Type B pancreatic cell (in vitro differentiated cells): ENCODE data around the gene XPO6. TPM values are rescaled to one million over a fixed set of nuclear protein-coding genes. Genes with fewer than 3 reads are reported as not detected.
"Not testable (repeated sequence)": the region's sequence is repeated elsewhere in the genome, so short reads cannot be mapped to it uniquely, and the experiment has no call there.

Experiments used
- DNase-seq: peaks from one replicate; pipeline ENCODE4 v3.0.0; 2021; ENCODE audit warnings: mixed read lengths; ENCODE audit not compliant: unreplicated experiment; ENCODE audit errors: extremely low spot score
- H3K27ac Mint-ChIP-seq: 2 replicates; pipeline ENCODE4 v1.8.0; 2021; ENCODE audit warnings: mild to moderate bottlenecking, mixed read lengths
- H3K27me3 Mint-ChIP-seq: 2 replicates; pipeline ENCODE4 v1.8.0; 2021; ENCODE audit warnings: mixed read lengths
- H3K36me3 Mint-ChIP-seq: 2 replicates; pipeline ENCODE4 v1.8.0; 2021; ENCODE audit warnings: mixed read lengths
- H3K4me1 Mint-ChIP-seq: one replicate; pipeline ENCODE4 v1.8.0; 2021; ENCODE audit warnings: mixed read lengths; ENCODE audit not compliant: unreplicated experiment
- H3K4me3 Mint-ChIP-seq: 2 replicates; pipeline ENCODE4 v1.8.0; 2021; ENCODE audit warnings: mild to moderate bottlenecking, mixed read lengths
- H3K9me3 Mint-ChIP-seq: 2 replicates; pipeline ENCODE4 v1.8.0; 2021; ENCODE audit warnings: mixed read lengths
- total RNA-seq: library from RNA; stranded (reverse); gene quantifications from 2 replicates; pipeline ENCODE4 v1.2.1, GENCODE V29; 2021; ENCODE audit warnings: low replicate concordance
- TF ChIP-seq, protein P1 (sequence below): fragments of 200-600 bp; sonication (generic); conservative IDR thresholded peaks from 2 replicates; pipeline ENCODE4 v1.5.0; 2021; ENCODE audit warnings: antibody characterized with exemption, mild to moderate bottlenecking

The XPO6 gene
- total RNA-seq, 1 donor from 2014 or later = 111 TPM

DNA sequence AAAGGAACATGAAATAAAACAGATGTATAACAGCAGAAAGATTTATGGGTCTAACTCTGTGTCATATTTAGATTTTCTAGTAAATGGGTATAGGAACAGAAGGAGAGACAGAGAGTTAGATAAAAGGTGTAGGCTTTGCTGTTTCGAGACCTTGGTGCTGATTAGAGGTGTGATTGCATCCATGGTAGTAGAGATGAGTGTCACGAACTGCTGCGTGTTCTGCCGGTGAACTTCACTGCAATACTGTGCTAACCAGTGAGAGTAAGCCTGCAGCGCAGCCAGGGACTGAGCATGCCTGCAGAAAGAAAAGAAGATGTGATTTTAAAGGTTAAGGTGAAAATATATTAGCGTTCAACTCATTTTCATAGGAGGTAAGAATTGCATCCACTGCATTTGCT is 94.6 kb downstream of the XPO6 start:
- Mint-ChIP-seq H3K9me3 (no peaks in the 10 kb centered on the region), H3K4me1 (no peaks in the 10 kb centered on the region), H3K4me3 (no peak overlapping the region), H3K27ac (no peak overlapping the region), H3K36me3 (peaks cover 46% of the 10 kb centered on the region), H3K27me3 (no peaks in the 10 kb centered on the region)
- DNase-seq = no peak
- TF ChIP-seq, protein P1, sequence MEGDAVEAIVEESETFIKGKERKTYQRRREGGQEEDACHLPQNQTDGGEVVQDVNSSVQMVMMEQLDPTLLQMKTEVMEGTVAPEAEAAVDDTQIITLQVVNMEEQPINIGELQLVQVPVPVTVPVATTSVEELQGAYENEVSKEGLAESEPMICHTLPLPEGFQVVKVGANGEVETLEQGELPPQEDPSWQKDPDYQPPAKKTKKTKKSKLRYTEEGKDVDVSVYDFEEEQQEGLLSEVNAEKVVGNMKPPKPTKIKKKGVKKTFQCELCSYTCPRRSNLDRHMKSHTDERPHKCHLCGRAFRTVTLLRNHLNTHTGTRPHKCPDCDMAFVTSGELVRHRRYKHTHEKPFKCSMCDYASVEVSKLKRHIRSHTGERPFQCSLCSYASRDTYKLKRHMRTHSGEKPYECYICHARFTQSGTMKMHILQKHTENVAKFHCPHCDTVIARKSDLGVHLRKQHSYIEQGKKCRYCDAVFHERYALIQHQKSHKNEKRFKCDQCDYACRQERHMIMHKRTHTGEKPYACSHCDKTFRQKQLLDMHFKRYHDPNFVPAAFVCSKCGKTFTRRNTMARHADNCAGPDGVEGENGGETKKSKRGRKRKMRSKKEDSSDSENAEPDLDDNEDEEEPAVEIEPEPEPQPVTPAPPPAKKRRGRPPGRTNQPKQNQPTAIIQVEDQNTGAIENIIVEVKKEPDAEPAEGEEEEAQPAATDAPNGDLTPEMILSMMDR = no peak

DNA sequence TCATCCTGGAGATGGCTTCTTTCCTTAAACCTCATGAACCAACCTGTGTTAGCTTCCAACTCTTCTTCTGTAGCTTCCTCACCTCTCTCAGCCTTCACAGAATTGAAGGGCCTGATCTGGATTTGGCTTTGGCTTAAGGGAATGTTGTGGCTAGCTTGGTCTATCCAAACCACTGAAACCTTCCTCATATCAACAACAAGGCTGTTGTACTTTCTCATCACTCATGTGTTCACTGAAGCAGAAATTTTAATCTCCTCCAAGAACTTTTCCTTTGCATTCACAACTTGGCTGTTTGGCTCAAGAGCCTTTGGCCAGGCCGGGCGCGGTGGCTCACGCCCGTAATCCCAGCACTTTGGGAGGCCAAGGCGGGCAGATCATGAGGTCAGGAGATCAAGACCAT is 95.9 kb downstream of the XPO6 start:
- H3K36me3 Mint-ChIP-seq = peaks cover 38% of the 10 kb centered on the region
- not testable (repeated sequence) for H3K27ac Mint-ChIP-seq, H3K27me3 Mint-ChIP-seq, H3K9me3 Mint-ChIP-seq, DNase-seq, H3K4me1 Mint-ChIP-seq, H3K4me3 Mint-ChIP-seq

DNA sequence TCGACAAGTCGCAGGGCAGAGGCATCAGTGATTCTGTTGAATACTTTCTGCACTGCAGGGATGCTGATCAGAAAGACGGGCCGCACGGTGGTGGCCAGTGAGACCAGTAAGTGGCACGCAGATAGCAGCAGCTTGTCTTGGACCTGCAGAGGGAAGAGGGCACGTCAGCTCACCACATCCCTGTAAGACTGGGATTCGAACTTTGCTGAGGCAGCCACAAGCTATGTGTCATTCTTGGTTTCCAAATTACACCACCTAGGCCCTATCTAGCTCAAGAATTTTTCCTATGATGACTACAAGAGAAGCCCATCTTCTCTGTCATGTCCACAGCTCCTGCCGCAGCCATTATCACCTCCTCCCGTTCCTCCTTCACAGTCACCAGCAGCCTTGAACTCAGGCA is 98.9 kb downstream of the XPO6 start:
- Mint-ChIP-seq H3K27ac (no peak overlapping the region), H3K4me3 (no peak overlapping the region), H3K36me3 (peaks cover 40% of the 10 kb centered on the region), H3K4me1 (peaks cover under 1% of the 10 kb centered on the region), H3K27me3 (no peaks in the 10 kb centered on the region), H3K9me3 (no peaks in the 10 kb centered on the region)
- DNase-seq = no peak
- TF ChIP-seq, protein P1 = no peak

DNA sequence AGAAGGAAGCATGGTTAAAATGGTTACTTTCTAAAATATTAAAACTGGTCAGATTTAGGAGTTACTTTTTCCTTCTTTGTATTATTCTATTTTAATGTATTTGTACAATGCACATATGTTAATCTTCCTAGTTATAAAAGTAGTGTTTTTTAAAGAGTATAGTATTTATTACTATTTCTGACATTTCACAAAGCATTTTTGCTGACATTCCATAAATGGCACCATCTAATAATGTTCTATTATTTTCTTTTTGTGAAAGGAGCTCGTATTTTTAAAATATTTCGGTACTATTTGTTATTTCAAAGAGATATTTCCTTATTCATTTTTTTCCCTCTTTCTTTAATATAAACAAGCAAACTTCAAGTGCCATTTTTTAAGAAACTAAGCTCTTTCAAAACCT is 100.8 kb downstream of the XPO6 start:
- TF ChIP-seq, protein P1 = no peak
- Mint-ChIP-seq H3K4me1 (peaks cover 7% of the 10 kb centered on the region), H3K36me3 (peaks cover 39% of the 10 kb centered on the region), H3K9me3 (no peaks in the 10 kb centered on the region), H3K4me3 (no peak overlapping the region), H3K27ac (no peak overlapping the region), H3K27me3 (no peaks in the 10 kb centered on the region)
- DNase-seq = no peak

DNA sequence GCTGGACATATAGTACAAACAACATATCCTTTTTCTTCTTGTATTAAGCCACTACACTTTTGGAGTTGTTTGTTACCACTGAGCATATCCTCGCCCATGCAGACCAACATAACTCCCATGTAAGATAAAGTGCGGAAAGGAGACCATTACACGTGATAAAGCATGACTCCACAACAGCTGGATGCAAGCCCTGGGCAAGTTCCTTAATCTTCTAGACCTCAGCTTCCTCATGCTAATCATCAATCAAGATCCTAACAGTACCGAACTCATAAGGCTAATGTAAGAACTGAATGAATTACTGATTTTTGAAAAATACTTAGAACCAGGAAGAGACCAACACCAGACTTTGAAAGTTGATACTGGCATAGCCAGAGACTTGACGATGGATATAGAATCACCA is 101.3 kb downstream of the XPO6 start:
- H3K27ac Mint-ChIP-seq = no peak overlapping the region
- H3K27me3 Mint-ChIP-seq = no peaks in the 10 kb centered on the region

GRCh38 chr16:28110074-28110473 is 101.7 kb downstream of the XPO6 start:
- H3K27ac Mint-ChIP-seq = no peak overlapping the region
- H3K4me3 Mint-ChIP-seq = no peak overlapping the region
- DNase-seq = no peak
- peaks cover 7% of the 10 kb centered on the region for H3K4me1 Mint-ChIP-seq
- H3K36me3 Mint-ChIP-seq = peaks cover 33% of the 10 kb centered on the region
- no peaks in the 10 kb centered on the region for H3K27me3 Mint-ChIP-seq
- TF ChIP-seq, protein P1 = no peak
- H3K9me3 Mint-ChIP-seq = no peaks in the 10 kb centered on the region

More for the DNA sequence above, 101.3 kb downstream of the XPO6 start:
- no peak for DNase-seq
- H3K4me1 Mint-ChIP-seq = peaks cover 7% of the 10 kb centered on the region
- H3K4me3 Mint-ChIP-seq = no peak overlapping the region
- H3K9me3 Mint-ChIP-seq = no peaks in the 10 kb centered on the region
- TF ChIP-seq, protein P1 = no peak
- peaks cover 36% of the 10 kb centered on the region for H3K36me3 Mint-ChIP-seq
